GM12878 (cell line): Measurements from ENCODE around the gene ARAP3. TPM values are rescaled to one million over a fixed set of nuclear protein-coding genes. Genes with fewer than 3 reads are reported as not detected.

Source experiments
- ATF3 ChIP-seq: IDR thresholded peaks from 2 replicates; pipeline ENCODE4 v1.6.1; 2011; ENCODE audit warnings: low read depth, mild to moderate bottlenecking, low read length, moderate library complexity, borderline replicate concordance; ENCODE audit errors: extremely low read depth
- BACH1 ChIP-seq: fragments of 450-650 bp; IDR thresholded peaks from 2 replicates; pipeline ENCODE4 v1.6.1; 2017; ENCODE audit warnings: mild to moderate bottlenecking, borderline replicate concordance
- BMI1 ChIP-seq: fragments of 450-650 bp; IDR thresholded peaks from 2 replicates; pipeline ENCODE4 v1.6.1; 2016; ENCODE audit warnings: mild to moderate bottlenecking, moderate library complexity, borderline replicate concordance
- BRCA1 ChIP-seq: IDR thresholded peaks from 2 replicates; pipeline ENCODE4 v1.6.1; 2011; ENCODE audit warnings: low read depth, low read length, improper control_type of control experiment
- CHD2 ChIP-seq: IDR thresholded peaks from 2 replicates; pipeline ENCODE4 v1.6.1; 2011; ENCODE audit warnings: low read depth, low read length, improper control_type of control experiment, borderline replicate concordance
- CREB1 ChIP-seq: IDR thresholded peaks from 2 replicates; pipeline ENCODE4 v1.6.1; 2012; ENCODE audit warnings: low read depth, mild to moderate bottlenecking, inconsistent platforms
- IRF4 ChIP-seq: IDR thresholded peaks from 2 replicates; pipeline ENCODE4 v1.6.1; 2011; ENCODE audit warnings: low read depth, low read length
- MTA3 ChIP-seq: IDR thresholded peaks from 2 replicates; pipeline ENCODE4 v1.6.1; 2012; ENCODE audit warnings: low read length, inconsistent platforms, borderline replicate concordance
- PAX5 ChIP-seq: IDR thresholded peaks from 2 replicates; pipeline ENCODE4 v1.6.1; 2011; ENCODE audit warnings: low read depth, low read length, borderline replicate concordance
- SRF ChIP-seq, 2 experiments: IDR thresholded peaks; 2 replicates each; pipeline ENCODE4 v1.6.1; 2011; ENCODE audit warnings: low read depth in 2 of 2, low read length in 2 of 2, mild to moderate bottlenecking in 1 of 2, moderate library complexity in 1 of 2
- TBL1XR1 ChIP-seq: IDR thresholded peaks from 2 replicates; pipeline ENCODE4 v1.6.1; 2012; ENCODE audit warnings: low read depth, low read length, improper control_type of control experiment
- YY1 ChIP-seq: IDR thresholded peaks from 2 replicates; pipeline ENCODE4 v1.6.1; 2011; ENCODE audit warnings: low read depth, mild to moderate bottlenecking, low read length
- ZNF24 ChIP-seq: fragments of 450-650 bp; IDR thresholded peaks from 2 replicates; pipeline ENCODE4 v1.6.1; 2017; ENCODE audit warnings: antibody characterized with exemption, mild to moderate bottlenecking
- ZNF592 ChIP-seq: fragments of 450-650 bp; IDR thresholded peaks from 2 replicates; pipeline ENCODE4 v1.6.1; 2017; ENCODE audit warnings: mild to moderate bottlenecking, moderate library complexity
- polyA plus RNA-seq, 11 experiments: library from polyadenylated mRNA; depleted of rRNA in 4 of 11; unstranded in 6 of 11; stranded (reverse) in 5 of 11; fragments of >200 nt; fragmentation: Nextera tagmentation in 4 of 11; fragmentation: Illumina TruSeq in 1 of 11; extraction: Ambion mirVana in 4 of 11; extraction: Trizol in 1 of 11; gene quantifications; 1 replicate in 1 of 11; 2 replicates in 10 of 11; pipeline versions ENCODE4 v1.2.1 to v1.2.3, GENCODE V29; 2011 to 2016; ENCODE audit warnings: inconsistent platforms in 2 of 11, missing spikeins in 2 of 11, low read depth in 1 of 11
- total RNA-seq, 4 experiments: library from RNA; depleted of rRNA in 3 of 4; stranded (reverse); fragments of >200 nt in 3 of 4; fragmentation: Illumina TruSeq in 1 of 4; extraction: Trizol in 1 of 4; gene quantifications; 2 replicates each; pipeline versions ENCODE4 v1.2.1 to v1.2.3, GENCODE V29; 2013 to 2021
- TF ChIP-seq, protein P1 (sequence below): fragments of 450-650 bp; IDR thresholded peaks from 2 replicates; pipeline ENCODE4 v1.6.1; 2016; ENCODE audit warnings: mild to moderate bottlenecking, moderate library complexity, borderline replicate concordance
- TF ChIP-seq, protein P2 (sequence below): fragments of 450-650 bp; IDR thresholded peaks from 2 replicates; pipeline ENCODE4 v1.6.1; 2014; ENCODE audit warnings: mild to moderate bottlenecking
- TF ChIP-seq, protein P3 (sequence below): fragments of 450-650 bp; formaldehyde crosslinking; IDR thresholded peaks from 2 replicates; pipeline ENCODE4 v1.4.0; 2022; ENCODE audit warnings: mild to moderate bottlenecking, moderate library complexity

The ARAP3 gene
- total and polyA plus RNA-seq, 10 of the 15 experiments (the other 5 are each of a cell fraction or from before 2014, with no cell fraction given): 0.01 to 0.08 TPM; not detected in 8

DNA sequence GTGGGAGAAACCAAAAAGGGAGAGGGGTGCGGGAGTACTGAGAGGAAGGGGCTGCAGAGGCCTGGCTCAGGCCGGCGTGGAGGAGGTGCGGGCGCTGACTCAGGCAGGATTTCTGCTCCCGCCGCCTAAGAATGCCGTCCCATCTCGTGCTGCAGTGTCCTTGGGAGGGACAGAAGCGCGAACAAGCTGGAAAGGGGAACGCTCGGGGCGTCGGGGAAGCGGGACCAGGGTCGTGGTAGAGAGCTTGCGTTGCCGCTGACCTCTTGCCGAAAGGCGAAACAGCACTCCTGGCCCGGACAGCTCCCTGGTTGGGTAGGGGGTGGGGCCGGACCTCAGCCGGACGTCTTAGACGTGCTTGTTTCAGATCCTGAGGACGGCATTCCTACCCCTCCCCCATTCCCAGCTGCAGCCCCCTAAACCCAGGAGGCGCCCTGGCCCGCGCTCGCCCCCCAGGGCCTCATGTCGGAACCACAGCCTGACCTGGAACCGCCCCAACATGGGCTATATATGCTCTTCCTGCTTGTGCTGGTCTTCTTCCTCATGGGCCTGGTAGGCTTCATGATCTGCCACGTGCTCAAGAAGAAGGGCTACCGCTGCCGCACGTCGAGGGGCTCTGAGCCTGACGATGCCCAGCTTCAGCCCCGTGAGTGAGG is 44.1 kb downstream of the ARAP3 start (continued):
- TF ChIP-seq ZNF592 (no peak), SRF (IDR thresholded peaks at IDR 0.05; ENCODE audit: low read depth in 2 of 2, low read length in 2 of 2) (peak; percentile 81 to 86), TBL1XR1 (no peak), CREB1 (no peak), PAX5 (no peak), MTA3 (no peak), BACH1 (no peak), BMI1 (no peak), CHD2 (peak; percentile 46; the same call in 1 of the 2 replicates), IRF4 (no peak), ZNF24 (no peak), BRCA1 (no peak), ATF3 (no peak), YY1 (no peak)
- TF ChIP-seq, protein P1, sequence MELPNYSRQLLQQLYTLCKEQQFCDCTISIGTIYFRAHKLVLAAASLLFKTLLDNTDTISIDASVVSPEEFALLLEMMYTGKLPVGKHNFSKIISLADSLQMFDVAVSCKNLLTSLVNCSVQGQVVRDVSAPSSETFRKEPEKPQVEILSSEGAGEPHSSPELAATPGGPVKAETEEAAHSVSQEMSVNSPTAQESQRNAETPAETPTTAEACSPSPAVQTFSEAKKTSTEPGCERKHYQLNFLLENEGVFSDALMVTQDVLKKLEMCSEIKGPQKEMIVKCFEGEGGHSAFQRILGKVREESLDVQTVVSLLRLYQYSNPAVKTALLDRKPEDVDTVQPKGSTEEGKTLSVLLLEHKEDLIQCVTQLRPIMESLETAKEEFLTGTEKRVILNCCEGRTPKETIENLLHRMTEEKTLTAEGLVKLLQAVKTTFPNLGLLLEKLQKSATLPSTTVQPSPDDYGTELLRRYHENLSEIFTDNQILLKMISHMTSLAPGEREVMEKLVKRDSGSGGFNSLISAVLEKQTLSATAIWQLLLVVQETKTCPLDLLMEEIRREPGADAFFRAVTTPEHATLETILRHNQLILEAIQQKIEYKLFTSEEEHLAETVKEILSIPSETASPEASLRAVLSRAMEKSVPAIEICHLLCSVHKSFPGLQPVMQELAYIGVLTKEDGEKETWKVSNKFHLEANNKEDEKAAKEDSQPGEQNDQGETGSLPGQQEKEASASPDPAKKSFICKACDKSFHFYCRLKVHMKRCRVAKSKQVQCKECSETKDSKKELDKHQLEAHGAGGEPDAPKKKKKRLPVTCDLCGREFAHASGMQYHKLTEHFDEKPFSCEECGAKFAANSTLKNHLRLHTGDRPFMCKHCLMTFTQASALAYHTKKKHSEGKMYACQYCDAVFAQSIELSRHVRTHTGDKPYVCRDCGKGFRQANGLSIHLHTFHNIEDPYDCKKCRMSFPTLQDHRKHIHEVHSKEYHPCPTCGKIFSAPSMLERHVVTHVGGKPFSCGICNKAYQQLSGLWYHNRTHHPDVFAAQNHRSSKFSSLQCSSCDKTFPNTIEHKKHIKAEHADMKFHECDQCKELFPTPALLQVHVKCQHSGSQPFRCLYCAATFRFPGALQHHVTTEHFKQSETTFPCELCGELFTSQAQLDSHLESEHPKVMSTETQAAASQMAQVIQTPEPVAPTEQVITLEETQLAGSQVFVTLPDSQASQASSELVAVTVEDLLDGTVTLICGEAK: no peak
- TF ChIP-seq, protein P2, sequence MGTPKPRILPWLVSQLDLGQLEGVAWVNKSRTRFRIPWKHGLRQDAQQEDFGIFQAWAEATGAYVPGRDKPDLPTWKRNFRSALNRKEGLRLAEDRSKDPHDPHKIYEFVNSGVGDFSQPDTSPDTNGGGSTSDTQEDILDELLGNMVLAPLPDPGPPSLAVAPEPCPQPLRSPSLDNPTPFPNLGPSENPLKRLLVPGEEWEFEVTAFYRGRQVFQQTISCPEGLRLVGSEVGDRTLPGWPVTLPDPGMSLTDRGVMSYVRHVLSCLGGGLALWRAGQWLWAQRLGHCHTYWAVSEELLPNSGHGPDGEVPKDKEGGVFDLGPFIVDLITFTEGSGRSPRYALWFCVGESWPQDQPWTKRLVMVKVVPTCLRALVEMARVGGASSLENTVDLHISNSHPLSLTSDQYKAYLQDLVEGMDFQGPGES: no peak
- TF ChIP-seq, protein P3, sequence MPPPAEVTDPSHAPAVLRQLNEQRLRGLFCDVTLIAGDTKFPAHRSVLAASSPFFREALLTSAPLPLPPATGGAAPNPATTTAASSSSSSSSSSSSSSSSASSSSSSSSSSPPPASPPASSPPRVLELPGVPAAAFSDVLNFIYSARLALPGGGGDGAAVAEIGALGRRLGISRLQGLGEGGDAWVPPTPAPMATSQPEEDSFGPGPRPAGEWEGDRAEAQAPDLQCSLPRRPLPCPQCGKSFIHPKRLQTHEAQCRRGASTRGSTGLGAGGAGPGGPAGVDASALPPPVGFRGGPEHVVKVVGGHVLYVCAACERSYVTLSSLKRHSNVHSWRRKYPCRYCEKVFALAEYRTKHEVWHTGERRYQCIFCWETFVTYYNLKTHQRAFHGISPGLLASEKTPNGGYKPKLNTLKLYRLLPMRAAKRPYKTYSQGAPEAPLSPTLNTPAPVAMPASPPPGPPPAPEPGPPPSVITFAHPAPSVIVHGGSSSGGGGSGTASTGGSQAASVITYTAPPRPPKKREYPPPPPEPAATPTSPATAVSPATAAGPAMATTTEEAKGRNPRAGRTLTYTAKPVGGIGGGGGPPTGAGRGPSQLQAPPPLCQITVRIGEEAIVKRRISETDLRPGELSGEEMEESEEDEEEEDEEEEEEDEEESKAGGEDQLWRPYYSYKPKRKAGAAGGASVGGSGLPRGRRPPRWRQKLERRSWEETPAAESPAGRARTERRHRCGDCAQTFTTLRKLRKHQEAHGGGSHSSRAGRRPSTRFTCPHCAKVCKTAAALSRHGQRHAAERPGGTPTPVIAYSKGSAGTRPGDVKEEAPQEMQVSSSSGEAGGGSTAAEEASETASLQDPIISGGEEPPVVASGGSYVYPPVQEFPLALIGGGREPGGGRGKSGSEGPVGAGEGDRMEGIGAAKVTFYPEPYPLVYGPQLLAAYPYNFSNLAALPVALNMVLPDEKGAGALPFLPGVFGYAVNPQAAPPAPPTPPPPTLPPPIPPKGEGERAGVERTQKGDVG (CRISPR knock-in tag): no peak
